Fibroblast of the aortic adventitia (primary cell): ENCODE measurements around the gene DYNLL1. TPM values are rescaled to one million over a fixed set of nuclear protein-coding genes. Genes with fewer than 3 reads are reported as not detected.

Experiments
- DNase-seq: peaks from one replicate; pipeline ENCODE4 v3.0.0-alpha.2; 2010; ENCODE audit warnings: low read depth
- H3K4me3 ChIP-seq: 2 replicates; pipeline ENCODE4 v1.5.1; 2011; ENCODE audit warnings: low read depth, mild to moderate bottlenecking, control low read depth, low read length, moderate library complexity
- total RNA-seq: library from RNA; depleted of rRNA; stranded (reverse); fragments of >200 nt; gene quantifications from 2 replicates; pipeline ENCODE4 v1.2.3, GENCODE V29; 2012; ENCODE audit warnings: low replicate concordance
- TF ChIP-seq, protein P1 (sequence below): IDR thresholded peaks from 2 replicates; pipeline ENCODE4 v1.5.1; 2011; ENCODE audit warnings: mild to moderate bottlenecking, low read length, control low read depth, inconsistent platforms; ENCODE audit not compliant: insufficient read depth

The DYNLL1 gene
- total RNA-seq, 1 donor: 453 TPM

- no peak overlapping the region for H3K4me3 ChIP-seq
- TF ChIP-seq, protein P1, sequence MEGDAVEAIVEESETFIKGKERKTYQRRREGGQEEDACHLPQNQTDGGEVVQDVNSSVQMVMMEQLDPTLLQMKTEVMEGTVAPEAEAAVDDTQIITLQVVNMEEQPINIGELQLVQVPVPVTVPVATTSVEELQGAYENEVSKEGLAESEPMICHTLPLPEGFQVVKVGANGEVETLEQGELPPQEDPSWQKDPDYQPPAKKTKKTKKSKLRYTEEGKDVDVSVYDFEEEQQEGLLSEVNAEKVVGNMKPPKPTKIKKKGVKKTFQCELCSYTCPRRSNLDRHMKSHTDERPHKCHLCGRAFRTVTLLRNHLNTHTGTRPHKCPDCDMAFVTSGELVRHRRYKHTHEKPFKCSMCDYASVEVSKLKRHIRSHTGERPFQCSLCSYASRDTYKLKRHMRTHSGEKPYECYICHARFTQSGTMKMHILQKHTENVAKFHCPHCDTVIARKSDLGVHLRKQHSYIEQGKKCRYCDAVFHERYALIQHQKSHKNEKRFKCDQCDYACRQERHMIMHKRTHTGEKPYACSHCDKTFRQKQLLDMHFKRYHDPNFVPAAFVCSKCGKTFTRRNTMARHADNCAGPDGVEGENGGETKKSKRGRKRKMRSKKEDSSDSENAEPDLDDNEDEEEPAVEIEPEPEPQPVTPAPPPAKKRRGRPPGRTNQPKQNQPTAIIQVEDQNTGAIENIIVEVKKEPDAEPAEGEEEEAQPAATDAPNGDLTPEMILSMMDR: no peak
- DNase-seq: no peak
Measured at GRCh38 chr12:120460157-120460556, 35.8 kb upstream of the DYNLL1 start.

- TF ChIP-seq, protein P1: no peak
- H3K4me3 ChIP-seq: no peak overlapping the region
- no peak for DNase-seq
Measured at GRCh38 chr12:120462099-120462640, 33.7 kb upstream of the DYNLL1 start.

GRCh38 chr12:120463712-120464111 is 32.2 kb upstream of the DYNLL1 start:
- TF ChIP-seq, protein P1: no peak
- no peak for DNase-seq
- H3K4me3 ChIP-seq: no peak overlapping the region

DNA sequence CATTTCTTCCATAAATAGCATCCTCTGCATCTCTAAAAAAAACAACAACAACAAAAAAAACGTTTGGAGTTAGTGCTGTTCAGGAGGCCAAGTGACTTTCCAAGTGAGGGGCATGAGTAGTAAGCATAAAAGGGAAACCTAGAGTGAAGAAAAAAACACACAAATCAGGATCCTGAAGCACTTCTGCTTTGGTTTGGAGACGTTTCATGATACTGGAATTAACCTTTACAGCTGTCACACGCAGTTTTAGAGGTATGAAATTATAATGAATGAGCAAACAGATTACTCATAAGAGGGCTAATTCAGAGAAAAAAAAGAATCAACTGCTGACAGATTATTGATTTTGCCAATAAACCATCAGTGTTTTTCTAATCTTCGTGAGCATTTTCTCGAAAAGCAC is 30.2 kb upstream of the DYNLL1 start:
- no peak overlapping the region for H3K4me3 ChIP-seq
- no peak for DNase-seq
- TF ChIP-seq, protein P1: no peak

DNA sequence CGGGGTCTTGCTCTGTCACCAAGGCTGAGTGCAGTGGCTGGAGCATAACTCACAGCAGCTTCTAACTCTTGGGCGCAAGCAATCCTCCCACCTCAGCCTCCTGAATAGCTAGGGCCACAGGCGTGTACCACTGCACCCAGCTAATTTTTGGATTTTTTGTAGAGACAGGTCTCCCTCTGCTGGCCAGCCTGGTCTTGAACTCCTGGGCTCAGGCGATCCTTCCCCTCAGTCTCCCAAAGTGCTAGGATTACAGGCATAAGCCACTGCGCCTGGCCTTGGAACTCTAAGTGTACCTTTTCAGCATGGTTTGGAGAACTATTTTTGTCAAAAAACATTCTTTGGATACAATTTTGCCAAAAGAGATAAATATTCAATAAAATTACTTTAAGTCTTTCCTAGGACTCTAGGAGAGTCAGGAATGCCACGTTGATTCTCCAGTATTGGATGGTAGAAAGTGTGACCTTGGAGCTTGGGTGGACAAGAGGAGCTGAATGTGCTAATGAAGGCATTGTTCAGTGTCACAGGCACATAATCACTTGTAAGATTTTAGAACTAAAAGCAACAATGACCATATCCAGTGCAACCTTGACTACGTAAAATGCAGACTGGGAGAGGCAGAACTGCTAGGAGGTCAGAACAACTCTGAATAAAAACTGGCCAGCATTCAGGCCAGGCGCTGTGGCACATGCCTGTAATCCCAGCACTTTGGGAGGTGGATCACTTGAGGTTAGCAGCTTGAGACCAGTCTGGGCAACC is 29.2 kb upstream of the DYNLL1 start:
- peak; percentile 58 for DNase-seq
- TF ChIP-seq, protein P1: peak; percentile 70

GRCh38 chr12:120467439-120467838 is 28.5 kb upstream of the DYNLL1 start:
- H3K4me3 ChIP-seq: no peak overlapping the region
- DNase-seq: no peak
- TF ChIP-seq, protein P1: no peak

More for the DNA sequence above, 29.2 kb upstream of the DYNLL1 start:
- H3K4me3 ChIP-seq: no peak overlapping the region

DNA sequence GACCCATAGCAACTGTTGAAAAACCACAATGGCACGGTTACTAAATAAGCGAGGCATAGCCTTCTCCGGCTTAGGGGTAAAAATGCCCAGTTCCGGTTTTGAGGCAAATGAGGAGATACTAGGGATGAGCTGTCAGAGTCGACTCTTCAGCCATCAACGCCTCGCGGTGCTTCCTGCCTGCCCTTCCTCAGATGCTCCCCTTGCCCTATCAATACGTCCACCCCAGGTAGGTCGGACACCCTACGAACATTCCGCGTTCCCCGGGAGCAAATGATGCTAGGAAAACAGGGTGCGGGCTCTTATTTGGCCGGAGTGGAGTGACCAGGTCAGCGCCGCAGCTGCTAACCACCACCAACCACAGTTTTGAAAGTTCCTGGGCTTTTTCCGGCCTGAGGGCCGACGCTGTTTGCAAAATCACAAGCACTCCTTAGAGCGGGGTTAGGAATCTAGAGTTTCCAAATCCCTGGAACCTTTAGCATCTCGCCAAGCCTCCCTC is 27.5 kb upstream of the DYNLL1 start:
- DNase-seq: peak; percentile 69
- H3K4me3 ChIP-seq: peak overlapping the region; percentile 93
- TF ChIP-seq, protein P1: no peak
